ENCODE results near the gene IFT52. TPM values are rescaled to one million over a fixed set of nuclear protein-coding genes. Genes with fewer than 3 reads are reported as not detected.
"Not testable (repeated sequence)": the region's sequence is repeated elsewhere in the genome, so short reads cannot be mapped to it uniquely, and the experiment has no call there.

Gene IFT52
- total RNA-seq, 2 donors from 2014 or later, result 19.2 to 24.8 TPM

GRCh38 chr20:43605715-43606114 lies 15.0 kb downstream of the IFT52 start:
- ATAC-seq (peak; percentile 97), DNase-seq (peak in 1 of 2 donors; percentile 18)
- intact Hi-C loops (cut with DNase I, micrococcal nuclease), result no loop called here

GRCh38 chr20:43607278-43607677 lies 16.5 kb downstream of the IFT52 start:
- intact Hi-C loops (cut with DNase I, micrococcal nuclease); ATAC-seq; DNase-seq: not testable (repeated sequence)

GRCh38 chr20:43631598-43631997 lies 40.9 kb downstream of the IFT52 start:
- intact Hi-C loops (cut with DNase I, micrococcal nuclease), result no loop called here
- ATAC-seq, result no peak

GRCh38 chr20:43636429-43636828 lies 45.7 kb downstream of the IFT52 start:
- ATAC-seq (no peak), DNase-seq (no peak)
- intact Hi-C loops (cut with DNase I, micrococcal nuclease), result no loop called here

More at GRCh38 chr20:43631598-43631997, 40.9 kb downstream of the IFT52 start:
- DNase-seq, result no peak

- ATAC-seq (peak; percentile 67), DNase-seq (no peak)
- intact Hi-C loops (cut with DNase I, micrococcal nuclease), result no loop called here
Observed at GRCh38 chr20:43642548-43642947, 51.8 kb downstream of the IFT52 start.

- intact Hi-C loops (cut with DNase I, micrococcal nuclease), result no loop called here
- ATAC-seq, result no peak
- no peak for DNase-seq
Observed at GRCh38 chr20:43650997-43651525, 60.3 kb downstream of the IFT52 start.

GRCh38 chr20:43651650-43652184 lies 61.0 kb downstream of the IFT52 start:
- DNase-seq; ATAC-seq; intact Hi-C loops (cut with DNase I, micrococcal nuclease): not testable (repeated sequence)

- ATAC-seq (peak; percentile 35), DNase-seq (no peak)
- intact Hi-C loops (cut with DNase I, micrococcal nuclease), result no loop called here
Observed at GRCh38 chr20:43653966-43654365, 63.2 kb downstream of the IFT52 start.

GRCh38 chr20:43655176-43655575 lies 64.4 kb downstream of the IFT52 start:
- DNase-seq; ATAC-seq; intact Hi-C loops (cut with DNase I, micrococcal nuclease): not testable (repeated sequence)

- intact Hi-C loops (cut with DNase I, micrococcal nuclease), result no loop called here
- ATAC-seq (no peak), DNase-seq (no peak)
Observed at GRCh38 chr20:43655937-43656336, 65.2 kb downstream of the IFT52 start.

- ATAC-seq, result peak; percentile 7
- intact Hi-C loops (cut with DNase I, micrococcal nuclease), result no loop called here
- DNase-seq, result no peak
Observed at GRCh38 chr20:43658069-43658722, 67.5 kb downstream of the IFT52 start.

GRCh38 chr20:43658723-43659419 lies 68.1 kb downstream of the IFT52 start:
- ATAC-seq (no peak), DNase-seq (no peak)
- intact Hi-C loops (cut with DNase I, micrococcal nuclease), result no loop called here

- intact Hi-C loops (cut with DNase I, micrococcal nuclease), result no loop called here
- ATAC-seq (peak; percentile 67), DNase-seq (no peak)
Observed at GRCh38 chr20:43662943-43663655, 72.4 kb downstream of the IFT52 start.

- DNase-seq, result no peak
- intact Hi-C loops (cut with DNase I, micrococcal nuclease), result no loop called here
- ATAC-seq, result no peak
Observed at GRCh38 chr20:43665466-43666176, 74.9 kb downstream of the IFT52 start.

- ATAC-seq (peak; percentile 92), DNase-seq (peak; percentile 49 to 75)
- intact Hi-C loops (cut with DNase I, micrococcal nuclease), result no loop called here
Observed at GRCh38 chr20:43666376-43667328, 75.9 kb downstream of the IFT52 start, which contains the start of gene MYBL2. TSS of gene MYBL2 (plus strand) at chr20:43667114. CDS start at chr20:43667284, 170 bp downstream.

GRCh38 chr20:43667341-43668132 lies 76.8 kb downstream of the IFT52 start:
- intact Hi-C loops (cut with DNase I, micrococcal nuclease), result no loop called here
- peak in 1 of 2 donors; percentile 15 for DNase-seq
- ATAC-seq, result no peak

GRCh38 chr20:43669332-43669731 lies 78.6 kb downstream of the IFT52 start:
- intact Hi-C loops (cut with DNase I, micrococcal nuclease), result no loop called here
- DNase-seq (no peak), ATAC-seq (no peak)
